Keratinocyte (primary cell): ENCODE results near the gene TMEM204. TPM values are rescaled to one million over a fixed set of nuclear protein-coding genes. Genes with fewer than 3 reads are reported as not detected.

Experiments used
- DNase-seq: peaks from one replicate; pipeline ENCODE4 v3.0.0-alpha.2; 2011; ENCODE audit warnings: low read depth, missing footprints, low spot score
- FAIRE-seq: peaks from 2 replicates; lab custom pipeline; 2011; peaks lifted over from hg19 to GRCh38; lab: Jason Lieb, UNC
- H2AFZ ChIP-seq: 2 replicates; pipeline ENCODE4 v1.6.0; 2012; ENCODE audit warnings: low read length, control low read depth, inconsistent platforms; ENCODE audit not compliant: control insufficient read depth
- H3K27ac ChIP-seq: 2 replicates; pipeline ENCODE4 v1.5.1; 2011; ENCODE audit warnings: low read length; ENCODE audit not compliant: control insufficient read depth, insufficient read depth
- H3K27me3 ChIP-seq: 3 replicates; pipeline ENCODE4 v1.6.0; 2011; ENCODE audit warnings: low read length; ENCODE audit not compliant: control insufficient read depth, insufficient read depth; ENCODE audit errors: extremely low read depth
- H3K36me3 ChIP-seq, 2 experiments: 2 replicates in 1 of 2; 3 replicates in 1 of 2; pipeline ENCODE4 v1.5.1; 2011; ENCODE audit warnings: low read length in 2 of 2, mild to moderate bottlenecking in 1 of 2; ENCODE audit not compliant: control insufficient read depth in 2 of 2, insufficient read depth in 2 of 2; ENCODE audit errors: extremely low read depth in 1 of 2
- H3K4me1 ChIP-seq: 3 replicates; pipeline ENCODE4 v1.5.1; 2011; ENCODE audit warnings: low read length; ENCODE audit not compliant: control insufficient read depth, insufficient read depth; ENCODE audit errors: extremely low read depth
- H3K4me2 ChIP-seq: 3 replicates; pipeline ENCODE4 v1.6.0; 2011; ENCODE audit warnings: low read depth, low read length; ENCODE audit not compliant: control insufficient read depth, insufficient read depth; ENCODE audit errors: extremely low read depth
- H3K4me3 ChIP-seq, 3 experiments: fragments of 200-600 bp in 1 of 3; sonication (generic) in 1 of 3; 2 replicates in 2 of 3; 3 replicates in 1 of 3; pipeline ENCODE4 v1.5.1; 2011 to 2016; ENCODE audit warnings: low read length in 3 of 3, mild to moderate bottlenecking in 3 of 3, control low read depth in 2 of 3, inconsistent platforms in 1 of 3, low read depth in 1 of 3, mixed read lengths in 1 of 3, mixed run types in 1 of 3, moderate library complexity in 1 of 3; ENCODE audit not compliant: control insufficient read depth in 2 of 3, insufficient read depth in 2 of 3; ENCODE audit errors: extremely low read depth in 1 of 3
- H3K79me2 ChIP-seq: 2 replicates; pipeline ENCODE4 v1.6.0; 2012; ENCODE audit warnings: low read length; ENCODE audit not compliant: control insufficient read depth, insufficient read depth
- H3K9ac ChIP-seq: 3 replicates; pipeline ENCODE4 v1.6.0; 2011; ENCODE audit warnings: low read length; ENCODE audit not compliant: control insufficient read depth, insufficient read depth; ENCODE audit errors: extremely low read depth
- H3K9me1 ChIP-seq: 3 replicates; pipeline ENCODE4 v1.6.0; 2011; ENCODE audit warnings: low read length; ENCODE audit not compliant: control insufficient read depth, insufficient read depth; ENCODE audit errors: extremely low read depth
- H3K9me3 ChIP-seq: 2 replicates; pipeline ENCODE4 v1.5.1; 2012; ENCODE audit warnings: low read depth, low read length; ENCODE audit not compliant: control insufficient read depth
- H4K20me1 ChIP-seq: 3 replicates; pipeline ENCODE4 v1.6.0; 2011; ENCODE audit warnings: low read length; ENCODE audit not compliant: control insufficient read depth, insufficient read depth; ENCODE audit errors: extremely low read depth
- CTCF ChIP-seq, 3 experiments: IDR thresholded peaks in 1 of 3; conservative IDR thresholded peaks in 1 of 3; optimal IDR thresholded peaks in 1 of 3; 2 replicates in 2 of 3; 3 replicates in 1 of 3; pipeline versions ENCODE3 to v1.5.1; 2011; ENCODE audit warnings: low read length in 3 of 3, mild to moderate bottlenecking in 3 of 3, moderate library complexity in 2 of 3, control low read depth in 1 of 3, inconsistent platforms in 1 of 3; ENCODE audit not compliant: insufficient read depth in 2 of 3; ENCODE audit errors: extremely low read depth in 1 of 3
- EZH2 ChIP-seq: IDR thresholded peaks from one replicate; pipeline ENCODE4 v1.6.1; 2012; ENCODE audit warnings: inconsistent platforms, mild to moderate bottlenecking, low read length, moderate library complexity
- dilution Hi-C: fragments of 300-500 bp; cut with MboI; formaldehyde crosslinking; loops from one replicate; pipeline ENCODE4 v1.7.0; 2020; ENCODE audit warnings: low sequenced_read_pairs; ENCODE audit not compliant: extremely low pct_ligation_motif_present
- polyA plus RNA-seq, 5 experiments: library from polyadenylated mRNA; depleted of rRNA in 3 of 5; stranded (reverse) in 3 of 5; stranded (forward) in 1 of 5; unstranded in 1 of 5; fragments of >200 nt; gene quantifications; 1 replicate in 1 of 5; 2 replicates in 3 of 5; 3 replicates in 1 of 5; pipeline versions ENCODE4 v1.2.1 to v1.2.3, GENCODE V29; 2011 to 2012; ENCODE audit warnings: missing spikeins in 2 of 5, low read depth in 1 of 5, low replicate concordance in 1 of 5

The TMEM204 gene
- polyA plus RNA-seq, 1 donor (not counting 4 experiments of a cell fraction or from before 2014, with no cell fraction given), result 1.0 TPM

- Histone ChIP-seq H4K20me1 (no peaks in the 10 kb centered on the region), H3K27me3 (no peaks in the 10 kb centered on the region), H3K27ac (no peak overlapping the region), H3K79me2 (no peaks in the 10 kb centered on the region), H3K4me2 (no peak overlapping the region), H3K4me3 (no peak overlapping the region), H3K36me3 (peaks cover 0 to 9% of the 10 kb centered on the region in 2 experiments), H3K4me1 (peaks cover 19% of the 10 kb centered on the region), H3K9me1 (no peaks in the 10 kb centered on the region), H3K9me3 (no peaks in the 10 kb centered on the region), H3K9ac (no peak overlapping the region), H2AFZ (no peak overlapping the region)
- no peak for TF ChIP-seq EZH2
- no peak for TF ChIP-seq CTCF (optimal IDR thresholded peaks at IDR 0.05 in 1 of 3, IDR thresholded peaks at IDR 0.05 in 1 of 3, conservative IDR thresholded peaks at IDR 0.05 in 1 of 3; ENCODE audit: extremely low read depth in 1 of 3, insufficient read depth in 2 of 3, low read length in 3 of 3)
- dilution Hi-C loops, result no loop called here
- DNase-seq (no peak), FAIRE-seq (no peak)
Measured at GRCh38 chr16:1537138-1537577, 3.7 kb downstream of the TMEM204 start.

GRCh38 chr16:1537763-1538289 is 4.4 kb downstream of the TMEM204 start:
- dilution Hi-C loops, result no loop called here
- Histone ChIP-seq H3K4me2 (no peak overlapping the region), H3K9me1 (no peaks in the 10 kb centered on the region), H4K20me1 (no peaks in the 10 kb centered on the region), H3K9me3 (no peaks in the 10 kb centered on the region), H3K4me3 (no peak overlapping the region), H2AFZ (no peak overlapping the region), H3K79me2 (no peaks in the 10 kb centered on the region), H3K9ac (no peak overlapping the region), H3K4me1 (peaks cover 19% of the 10 kb centered on the region), H3K36me3 (peaks cover 0 to 9% of the 10 kb centered on the region in 2 experiments), H3K27ac (no peak overlapping the region), H3K27me3 (no peaks in the 10 kb centered on the region)
- FAIRE-seq, result no peak
- no peak for DNase-seq
- TF ChIP-seq EZH2 (no peak), CTCF (optimal IDR thresholded peaks at IDR 0.05 in 1 of 3, IDR thresholded peaks at IDR 0.05 in 1 of 3, conservative IDR thresholded peaks at IDR 0.05 in 1 of 3; ENCODE audit: extremely low read depth in 1 of 3, insufficient read depth in 2 of 3, low read length in 3 of 3) (no peak)
